ENCODE measurements around the gene MRPL51. TPM values are rescaled to one million over a fixed set of nuclear protein-coding genes. Genes with fewer than 3 reads are reported as not detected.
"Not testable (repeated sequence)": the region's sequence is repeated elsewhere in the genome, so short reads cannot be mapped to it uniquely, and the experiment has no call there.

Gene MRPL51
- total RNA-seq, 1 donor from 2014 or later, result 250 TPM

DNA sequence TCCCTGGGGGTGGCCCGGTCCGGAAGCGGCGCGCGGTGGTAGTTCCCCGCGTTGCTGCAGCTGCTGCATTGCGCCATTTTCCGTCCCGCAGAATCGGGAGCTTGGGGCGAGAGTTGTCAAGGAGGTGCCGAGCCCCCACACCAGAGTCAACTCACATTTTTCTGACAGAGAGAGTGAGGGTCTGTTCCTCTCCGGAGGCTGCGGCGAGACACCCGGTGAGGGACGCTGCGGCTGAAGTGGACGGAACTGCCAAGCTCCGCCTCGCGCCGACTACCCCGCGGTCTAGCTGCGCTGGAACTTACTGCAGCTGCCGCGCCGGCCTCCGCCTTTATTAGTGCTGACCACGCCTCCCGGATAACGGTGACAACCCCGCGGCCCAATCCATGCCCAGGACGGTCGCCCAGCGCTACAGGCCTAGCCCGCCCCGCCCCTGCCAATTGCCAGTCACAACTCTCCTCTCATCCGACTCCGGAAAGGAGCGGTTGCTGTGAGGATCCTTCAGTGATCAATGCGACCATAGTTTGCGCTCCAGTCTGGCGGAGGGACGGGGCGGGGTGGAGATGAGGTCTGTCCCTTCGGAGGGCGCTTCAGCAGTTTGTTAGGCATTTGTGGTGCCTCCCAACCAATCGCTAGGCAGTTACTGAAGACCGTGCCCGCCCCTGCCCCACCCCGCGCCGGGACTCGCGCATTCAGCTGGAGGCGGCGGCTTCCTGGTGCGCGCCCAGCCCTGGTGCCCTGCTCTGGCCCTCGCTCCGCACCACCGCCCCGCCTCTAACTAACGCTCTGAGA, 22.5 kb downstream of the MRPL51 start, which contains the start of gene VAMP1:
VAMP1 (minus strand) TSS at position 303 of the 789 bp plus-strand sequence; CDS start at position 157, 146 bp downstream.
- Mint-ChIP-seq H3K4me3 (peak within 1 kb of the TSS; percentile 93), H3K9me3 (no peaks in the 10 kb centered on the region), H3K4me1 (ENCODE audit: low read depth) (peaks cover 57% of the 10 kb centered on the region), H3K36me3 (ENCODE audit: low read depth) (peaks cover 38% of the 10 kb centered on the region), H3K27me3 (ENCODE audit: insufficient read depth) (peaks cover 1% of the 10 kb centered on the region), H3K27ac (peak within 1 kb of the TSS; percentile 85)
- peak; percentile 97 for DNase-seq (ENCODE audit: low spot score)
- intact Hi-C loops (cut with micrococcal nuclease), result loop anchor here (1.0 to 5.0 kb wide), 10 partner anchors 8 to 472 kb away; partner anchors contain the start of genes C12orf57, GAPDH, IFFO1 and MRPL51

DNA sequence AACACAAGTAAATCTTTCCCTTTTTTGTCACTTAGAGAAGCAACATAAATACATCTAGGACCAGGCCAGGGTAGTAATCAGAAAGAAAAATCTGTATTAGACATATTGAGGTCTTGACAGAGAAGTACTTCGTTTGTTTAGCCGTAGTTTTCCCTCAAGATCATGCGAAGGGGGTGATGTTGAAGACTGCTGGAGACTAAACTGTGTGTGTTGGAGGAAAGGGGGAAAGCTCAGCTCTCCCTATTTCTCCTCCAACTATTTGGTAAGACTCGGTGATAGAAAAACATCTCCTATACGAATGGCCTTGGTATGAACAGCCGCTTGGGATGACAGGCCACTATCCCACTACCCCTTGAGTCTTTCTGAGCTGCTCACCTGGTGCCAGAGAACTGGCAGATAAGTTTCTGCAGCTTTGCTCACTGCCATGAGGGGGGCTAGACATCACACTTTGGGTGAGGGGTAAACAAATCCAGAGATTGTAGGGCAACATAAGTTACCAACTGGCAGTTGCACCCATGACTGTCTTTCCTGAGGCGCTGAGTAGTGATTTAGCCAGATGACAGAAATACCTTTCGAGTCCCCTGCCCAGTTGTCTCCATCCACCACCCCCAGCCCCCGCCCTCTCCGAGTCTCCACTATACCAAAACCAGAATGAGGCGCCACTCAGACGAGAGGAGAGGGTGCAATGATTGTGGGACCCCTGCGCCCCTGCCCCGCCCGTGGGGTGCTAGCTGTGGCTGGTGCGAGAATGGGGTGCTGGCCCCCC, 23.3 kb downstream of the MRPL51 start:
- Mint-ChIP-seq H3K27me3 (ENCODE audit: insufficient read depth) (peaks cover 1% of the 10 kb centered on the region), H3K4me3 (peak overlapping the region; percentile 93), H3K4me1 (ENCODE audit: low read depth) (peaks cover 63% of the 10 kb centered on the region), H3K27ac (peak overlapping the region; percentile 81), H3K36me3 (ENCODE audit: low read depth) (peaks cover 42% of the 10 kb centered on the region), H3K9me3 (no peaks in the 10 kb centered on the region)
- intact Hi-C loops (cut with micrococcal nuclease), result loop anchor here (1.0 to 5.0 kb wide), 11 partner anchors 7 to 473 kb away; partner anchors contain the start of genes C12orf57, GAPDH, IFFO1 and MRPL51
- no peak for DNase-seq (ENCODE audit: low spot score)

DNA sequence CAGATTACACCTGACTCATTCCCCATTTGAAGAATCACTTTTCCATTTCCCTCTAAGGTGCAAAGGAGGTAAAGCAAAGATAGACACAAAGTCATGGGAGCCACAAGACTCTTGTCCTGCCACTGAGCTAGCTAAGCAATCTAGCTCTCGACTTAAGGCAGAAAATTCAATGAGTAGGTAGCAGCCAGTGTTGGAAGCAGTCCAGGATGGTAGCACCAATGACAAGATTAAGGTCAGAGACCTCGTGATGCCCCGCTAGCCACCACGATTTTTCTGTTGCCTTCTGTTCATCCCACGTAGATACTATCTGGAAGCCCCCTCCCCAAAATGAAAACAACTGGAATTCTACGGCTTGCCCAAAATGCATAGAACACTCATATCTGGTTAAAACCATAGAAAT, 24.0 kb downstream of the MRPL51 start:
- peaks cover 70% of the 10 kb centered on the region for H3K4me1 Mint-ChIP-seq (ENCODE audit: low read depth)
- H3K27me3 Mint-ChIP-seq (ENCODE audit: insufficient read depth), result peaks cover 1% of the 10 kb centered on the region
- no peaks in the 10 kb centered on the region for H3K9me3 Mint-ChIP-seq
- intact Hi-C loops (cut with micrococcal nuclease), result loop anchor here (5.0 kb wide), 1 partner anchor 147 kb away; no protein-coding TSS in a partner anchor
- H3K36me3 Mint-ChIP-seq (ENCODE audit: low read depth), result peaks cover 49% of the 10 kb centered on the region
- peak overlapping the region; percentile 93 for H3K4me3 Mint-ChIP-seq
- peak overlapping the region; percentile 81 for H3K27ac Mint-ChIP-seq
- no peak for DNase-seq (ENCODE audit: low spot score)

- DNase-seq (ENCODE audit: low spot score), result no peak
- peak overlapping the region; percentile 93 for H3K4me3 Mint-ChIP-seq
- H3K4me1 Mint-ChIP-seq (ENCODE audit: low read depth), result peaks cover 78% of the 10 kb centered on the region
- peak overlapping the region; percentile 81 for H3K27ac Mint-ChIP-seq
- H3K36me3 Mint-ChIP-seq (ENCODE audit: low read depth), result peaks cover 56% of the 10 kb centered on the region
- intact Hi-C loops (cut with micrococcal nuclease), result loop anchor here (5.0 kb wide), 1 partner anchor 146 kb away; no protein-coding TSS in a partner anchor
- H3K27me3 Mint-ChIP-seq (ENCODE audit: insufficient read depth), result peaks cover 1% of the 10 kb centered on the region
- H3K9me3 Mint-ChIP-seq, result no peaks in the 10 kb centered on the region
These were observed 24.8 kb downstream of the MRPL51 start for GRCh38 chr12:6468283-6468575.

- peaks cover 83% of the 10 kb centered on the region for H3K4me1 Mint-ChIP-seq (ENCODE audit: low read depth)
- DNase-seq (ENCODE audit: low spot score); H3K9me3 Mint-ChIP-seq; H3K27me3 Mint-ChIP-seq (ENCODE audit: insufficient read depth): not testable (repeated sequence)
- H3K36me3 Mint-ChIP-seq (ENCODE audit: low read depth), result peaks cover 61% of the 10 kb centered on the region
- H3K27ac Mint-ChIP-seq, result peak overlapping the region; percentile 81
- peak overlapping the region; percentile 93 for H3K4me3 Mint-ChIP-seq
- intact Hi-C loops (cut with micrococcal nuclease), result loop anchor here (5.0 kb wide), 1 partner anchor 145 kb away; no protein-coding TSS in a partner anchor
These were observed 25.3 kb downstream of the MRPL51 start for GRCh38 chr12:6467571-6468282.

DNA sequence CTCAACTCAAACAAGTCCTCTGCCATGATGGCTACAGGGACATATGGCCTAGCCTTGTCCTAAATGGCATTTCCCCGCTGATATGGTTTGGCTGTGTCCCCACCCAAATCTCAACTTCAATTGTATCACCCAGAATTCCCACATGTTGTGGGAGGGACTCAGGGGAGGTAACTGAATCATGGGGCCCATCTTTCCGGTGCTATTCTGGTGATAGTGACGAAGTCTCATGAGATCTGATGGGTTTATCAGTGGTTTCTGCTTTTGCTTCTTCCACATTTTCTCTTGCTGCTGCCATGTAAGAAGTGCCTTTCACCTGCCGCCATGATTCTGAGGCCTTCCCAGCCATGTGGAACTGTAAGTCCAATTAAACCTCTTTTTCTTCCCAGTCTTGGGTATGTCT, 26.3 kb downstream of the MRPL51 start:
- not testable (repeated sequence) for H3K9me3 Mint-ChIP-seq; DNase-seq (ENCODE audit: low spot score); H3K27me3 Mint-ChIP-seq (ENCODE audit: insufficient read depth)
- Mint-ChIP-seq H3K4me1 (ENCODE audit: low read depth) (peaks cover 86% of the 10 kb centered on the region), H3K27ac (peak overlapping the region; percentile 81), H3K4me3 (peak overlapping the region; percentile 93), H3K36me3 (ENCODE audit: low read depth) (peaks cover 70% of the 10 kb centered on the region)
- intact Hi-C loops (cut with micrococcal nuclease), result loop anchor here (5.0 kb wide), 1 partner anchor 144 kb away; no protein-coding TSS in a partner anchor

- Mint-ChIP-seq H3K36me3 (ENCODE audit: low read depth) (peaks cover 75% of the 10 kb centered on the region), H3K4me3 (no peak overlapping the region), H3K9me3 (no peaks in the 10 kb centered on the region), H3K4me1 (ENCODE audit: low read depth) (peaks cover 86% of the 10 kb centered on the region), H3K27me3 (ENCODE audit: insufficient read depth) (no peaks in the 10 kb centered on the region), H3K27ac (peak overlapping the region; percentile 81)
- DNase-seq (ENCODE audit: low spot score), result no peak
- intact Hi-C loops (cut with micrococcal nuclease), result loop anchor here (5.0 kb wide), 1 partner anchor 144 kb away; no protein-coding TSS in a partner anchor
These were observed 26.9 kb downstream of the MRPL51 start for GRCh38 chr12:6466184-6466573.

DNA sequence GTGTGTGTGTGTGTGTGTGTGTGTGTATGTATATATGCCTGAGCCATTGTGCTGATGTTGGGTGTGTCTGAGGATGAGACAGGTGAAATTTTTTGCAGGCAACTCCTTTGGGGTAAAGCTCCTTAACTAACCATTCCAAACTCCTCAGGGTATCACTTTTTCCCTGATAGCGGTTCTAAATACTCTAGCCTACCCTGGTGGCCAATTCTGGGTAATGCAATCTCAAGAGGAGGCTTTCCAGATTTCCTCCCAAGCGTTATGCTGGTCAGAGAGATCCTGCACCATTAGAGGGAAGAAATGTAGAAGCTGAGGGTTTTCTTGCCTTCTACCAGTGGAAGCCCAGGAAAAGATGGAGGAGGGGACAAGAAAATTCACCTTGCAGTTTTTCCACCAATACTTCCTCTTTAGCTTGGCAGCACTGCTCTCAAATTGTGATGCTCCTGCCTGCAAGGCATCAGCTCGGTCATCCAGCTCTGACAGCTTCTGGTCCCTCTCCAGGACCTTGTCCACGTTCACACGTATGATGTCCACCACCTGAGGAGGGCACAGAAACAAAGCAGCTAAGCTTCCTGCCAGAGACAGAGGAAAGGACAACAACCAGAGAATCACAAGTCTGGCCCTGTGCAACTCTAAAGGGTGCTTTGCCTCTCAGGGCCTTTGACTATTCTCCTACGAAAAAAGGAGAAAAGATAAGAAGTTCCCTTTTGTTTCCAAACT, 27.4 kb downstream of the MRPL51 start:
- intact Hi-C loops (cut with micrococcal nuclease), result loop anchor here (1.0 to 5.0 kb wide), 3 partner anchors 42 to 143 kb away; no protein-coding TSS in a partner anchor
- Mint-ChIP-seq H3K9me3 (no peaks in the 10 kb centered on the region), H3K4me1 (ENCODE audit: low read depth) (peaks cover 88% of the 10 kb centered on the region), H3K36me3 (ENCODE audit: low read depth) (peaks cover 81% of the 10 kb centered on the region), H3K27me3 (ENCODE audit: insufficient read depth) (no peaks in the 10 kb centered on the region), H3K4me3 (peak overlapping the region; percentile 38), H3K27ac (peak overlapping the region; percentile 81)
- DNase-seq (ENCODE audit: low spot score), result no peak

GRCh38 chr12:6464531-6464930, 28.5 kb downstream of the MRPL51 start:
- peaks cover 88% of the 10 kb centered on the region for H3K4me1 Mint-ChIP-seq (ENCODE audit: low read depth)
- DNase-seq (ENCODE audit: low spot score), result no peak
- no peaks in the 10 kb centered on the region for H3K9me3 Mint-ChIP-seq
- peak overlapping the region; percentile 99 for H3K27ac Mint-ChIP-seq
- peak overlapping the region; percentile 49 for H3K4me3 Mint-ChIP-seq
- H3K36me3 Mint-ChIP-seq (ENCODE audit: low read depth), result peaks cover 80% of the 10 kb centered on the region
- H3K27me3 Mint-ChIP-seq (ENCODE audit: insufficient read depth), result no peaks in the 10 kb centered on the region
- intact Hi-C loops (cut with micrococcal nuclease), result no loop called here

- no peaks in the 10 kb centered on the region for H3K9me3 Mint-ChIP-seq
- intact Hi-C loops (cut with micrococcal nuclease), result loop anchor here (2.0 kb wide), 1 partner anchor 37 kb away; no protein-coding TSS in a partner anchor
- peaks cover 87% of the 10 kb centered on the region for H3K4me1 Mint-ChIP-seq (ENCODE audit: low read depth)
- H3K27ac Mint-ChIP-seq, result peak overlapping the region; percentile 99
- H3K4me3 Mint-ChIP-seq, result peak overlapping the region; percentile 78
- H3K27me3 Mint-ChIP-seq (ENCODE audit: insufficient read depth), result no peaks in the 10 kb centered on the region
- H3K36me3 Mint-ChIP-seq (ENCODE audit: low read depth), result peaks cover 79% of the 10 kb centered on the region
- no peak for DNase-seq (ENCODE audit: low spot score)
These were observed 29.2 kb downstream of the MRPL51 start for GRCh38 chr12:6463858-6464257.

DNA sequence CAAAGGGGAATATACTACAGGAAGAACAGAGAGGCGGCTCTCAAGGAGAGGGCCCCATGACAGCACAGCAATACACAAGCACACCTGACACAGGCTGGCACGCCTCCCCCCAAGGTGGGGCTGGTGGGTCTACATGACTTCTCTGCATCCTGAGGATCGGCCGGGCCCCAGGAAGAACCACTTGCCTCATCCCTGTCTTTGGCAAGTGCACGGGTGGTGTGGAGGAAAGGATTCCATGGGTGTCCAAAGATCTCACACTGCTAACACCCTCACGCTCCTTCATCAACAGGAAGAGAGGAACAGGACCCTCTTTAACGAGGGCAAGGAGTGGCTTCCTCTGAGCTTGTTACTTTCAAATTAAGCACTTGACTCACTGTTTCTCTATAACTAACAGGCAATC, 29.8 kb downstream of the MRPL51 start:
- H3K9me3 Mint-ChIP-seq, result no peaks in the 10 kb centered on the region
- intact Hi-C loops (cut with micrococcal nuclease), result loop anchor here (2.0 kb wide), 1 partner anchor 36 kb away; no protein-coding TSS in a partner anchor
- H3K27me3 Mint-ChIP-seq (ENCODE audit: insufficient read depth), result no peaks in the 10 kb centered on the region
- H3K4me3 Mint-ChIP-seq, result peak overlapping the region; percentile 78
- DNase-seq (ENCODE audit: low spot score), result no peak
- H3K36me3 Mint-ChIP-seq (ENCODE audit: low read depth), result peaks cover 79% of the 10 kb centered on the region
- peaks cover 87% of the 10 kb centered on the region for H3K4me1 Mint-ChIP-seq (ENCODE audit: low read depth)
- H3K27ac Mint-ChIP-seq, result peak overlapping the region; percentile 99

Data from activated T-helper 1 cell treated with anti-CD3 and anti-CD28 coated beads, Interleukin-12 subunit alpha, Interleukin-12 subunit beta, Interleukin-2, Interleukin-4 antibody, amounts not matched to agents 30 ng/mL and 10 ng/mL and 1 ng/mL, durations not matched to agents 14 hours and 24 hours and 36 hours (primary cell).